Type B pancreatic cell (in vitro differentiated cells): ENCODE data around the gene GNA12. TPM values are rescaled to one million over a fixed set of nuclear protein-coding genes. Genes with fewer than 3 reads are reported as not detected.

Experiments
- DNase-seq: peaks from one replicate; pipeline ENCODE4 v3.0.0; 2021; ENCODE audit warnings: mixed read lengths; ENCODE audit not compliant: unreplicated experiment; ENCODE audit errors: extremely low spot score
- H3K27ac Mint-ChIP-seq: 2 replicates; pipeline ENCODE4 v1.8.0; 2021; ENCODE audit warnings: mild to moderate bottlenecking, mixed read lengths
- H3K27me3 Mint-ChIP-seq: 2 replicates; pipeline ENCODE4 v1.8.0; 2021; ENCODE audit warnings: mixed read lengths
- H3K36me3 Mint-ChIP-seq: 2 replicates; pipeline ENCODE4 v1.8.0; 2021; ENCODE audit warnings: mixed read lengths
- H3K4me1 Mint-ChIP-seq: one replicate; pipeline ENCODE4 v1.8.0; 2021; ENCODE audit warnings: mixed read lengths; ENCODE audit not compliant: unreplicated experiment
- H3K4me3 Mint-ChIP-seq: 2 replicates; pipeline ENCODE4 v1.8.0; 2021; ENCODE audit warnings: mild to moderate bottlenecking, mixed read lengths
- H3K9me3 Mint-ChIP-seq: 2 replicates; pipeline ENCODE4 v1.8.0; 2021; ENCODE audit warnings: mixed read lengths
- CTCF ChIP-seq: fragments of 200-600 bp; sonication (generic); conservative IDR thresholded peaks from 2 replicates; pipeline ENCODE4 v1.5.0; 2021; ENCODE audit warnings: antibody characterized with exemption, mild to moderate bottlenecking
- total RNA-seq: library from RNA; stranded (reverse); gene quantifications from 2 replicates; pipeline ENCODE4 v1.2.1, GENCODE V29; 2021; ENCODE audit warnings: low replicate concordance

GNA12 gene
- total RNA-seq, 1 donor from 2014 or later = 46.2 TPM

DNA sequence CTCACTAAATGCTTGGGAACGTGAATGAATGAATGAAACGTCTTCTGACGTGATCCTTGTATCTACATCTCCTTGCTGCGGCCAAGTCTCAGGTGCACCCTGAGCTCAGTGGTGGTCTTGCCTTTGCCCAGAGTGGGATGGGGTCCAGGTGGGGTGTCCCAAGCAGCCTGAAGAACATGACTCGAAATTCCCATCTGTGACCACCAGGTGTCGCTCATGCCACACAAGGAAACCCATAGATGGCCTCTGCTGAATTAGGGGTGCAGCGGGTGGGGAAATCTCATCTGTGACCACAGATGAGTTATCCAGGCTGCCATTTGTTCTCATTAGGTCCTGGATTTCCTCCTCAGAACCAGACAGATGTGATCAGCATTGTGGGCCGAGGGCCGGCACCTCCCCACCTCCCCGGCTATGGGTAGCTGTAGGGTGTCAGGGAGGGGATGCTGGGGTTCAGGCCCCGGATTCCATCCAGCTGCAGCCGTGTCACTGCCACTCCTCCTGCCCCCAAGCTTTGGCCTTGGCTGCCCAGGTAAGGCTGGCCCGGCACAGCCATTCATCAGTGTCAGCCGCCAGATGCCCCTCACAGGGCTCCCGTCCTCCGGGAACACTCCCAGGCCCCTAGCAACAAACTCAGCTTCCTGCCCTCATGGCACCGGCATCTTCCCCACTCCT lies 21.0 kb upstream of the GNA12 start:
- peak; percentile 96 for TF ChIP-seq CTCF
- H3K27me3 Mint-ChIP-seq = no peaks in the 10 kb centered on the region
- H3K9me3 Mint-ChIP-seq = no peaks in the 10 kb centered on the region
- H3K36me3 Mint-ChIP-seq = no peaks in the 10 kb centered on the region
- no peak for DNase-seq
- peaks cover 21% of the 10 kb centered on the region for H3K4me1 Mint-ChIP-seq
- no peak overlapping the region for H3K27ac Mint-ChIP-seq
- no peak overlapping the region for H3K4me3 Mint-ChIP-seq

GRCh38 chr7:2864204-2864985 lies 20.3 kb upstream of the GNA12 start:
- no peaks in the 10 kb centered on the region for H3K9me3 Mint-ChIP-seq
- H3K27ac Mint-ChIP-seq = no peak overlapping the region
- H3K27me3 Mint-ChIP-seq = no peaks in the 10 kb centered on the region
- H3K4me1 Mint-ChIP-seq = peaks cover 21% of the 10 kb centered on the region
- H3K36me3 Mint-ChIP-seq = no peaks in the 10 kb centered on the region
- TF ChIP-seq CTCF = no peak
- DNase-seq = no peak
- no peak overlapping the region for H3K4me3 Mint-ChIP-seq

DNA sequence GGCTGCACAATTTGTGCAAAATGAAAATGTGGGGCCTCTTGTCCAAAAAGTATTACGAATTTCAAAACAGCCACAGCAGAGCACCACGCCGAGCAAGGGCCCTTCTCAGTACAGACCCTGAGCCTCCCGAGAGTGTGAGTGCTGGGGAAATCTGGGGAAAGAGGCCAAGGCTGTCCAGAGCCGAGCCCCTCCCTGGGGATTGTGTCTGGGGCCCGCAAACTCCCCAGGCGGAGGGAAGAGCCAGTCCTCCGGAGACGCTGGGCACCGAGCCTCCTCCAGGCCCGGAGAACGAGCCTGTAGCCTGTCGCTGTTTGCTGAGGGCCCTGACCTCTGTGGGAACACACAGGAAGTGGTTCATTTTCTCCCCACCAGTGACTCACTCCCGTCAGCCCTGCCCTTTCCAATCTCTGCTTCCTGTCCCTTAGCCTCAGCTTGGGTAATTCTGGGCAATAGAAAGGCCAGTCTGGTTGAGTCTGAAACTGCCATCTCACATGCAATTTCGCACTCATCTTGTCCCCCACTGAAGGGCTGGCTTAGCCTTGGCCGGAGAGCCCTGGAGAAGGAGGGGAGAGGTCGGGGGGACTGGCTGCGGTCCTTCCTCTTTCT lies 19.5 kb upstream of the GNA12 start:
- Mint-ChIP-seq H3K4me3 (no peak overlapping the region), H3K4me1 (peaks cover 16% of the 10 kb centered on the region), H3K27me3 (no peaks in the 10 kb centered on the region), H3K27ac (no peak overlapping the region), H3K9me3 (no peaks in the 10 kb centered on the region), H3K36me3 (no peaks in the 10 kb centered on the region)
- TF ChIP-seq CTCF = no peak
- DNase-seq = no peak

- no peaks in the 10 kb centered on the region for H3K36me3 Mint-ChIP-seq
- H3K4me1 Mint-ChIP-seq = peaks cover 16% of the 10 kb centered on the region
- H3K4me3 Mint-ChIP-seq = no peak overlapping the region
- H3K27ac Mint-ChIP-seq = no peak overlapping the region
- no peaks in the 10 kb centered on the region for H3K9me3 Mint-ChIP-seq
- TF ChIP-seq CTCF = no peak
- no peak for DNase-seq
- no peaks in the 10 kb centered on the region for H3K27me3 Mint-ChIP-seq
Measured at GRCh38 chr7:2862831-2863361, 18.8 kb upstream of the GNA12 start.

- H3K9me3 Mint-ChIP-seq = no peaks in the 10 kb centered on the region
- TF ChIP-seq CTCF = no peak
- no peak for DNase-seq
- H3K4me3 Mint-ChIP-seq = no peak overlapping the region
- H3K27me3 Mint-ChIP-seq = no peaks in the 10 kb centered on the region
- H3K27ac Mint-ChIP-seq = no peak overlapping the region
- H3K4me1 Mint-ChIP-seq = peaks cover 19% of the 10 kb centered on the region
- H3K36me3 Mint-ChIP-seq = no peaks in the 10 kb centered on the region
Measured at GRCh38 chr7:2861509-2861908, 17.4 kb upstream of the GNA12 start.
